CD4-positive, alpha-beta T cell treated with Interleukin-15 for 1 hour (primary cell): ENCODE data around the gene CDC42BPA.
"Not testable (repeated sequence)": the region's sequence is repeated elsewhere in the genome, so short reads cannot be mapped to it uniquely, and the experiment has no call there.

ENCODE experiments used
- DNase-seq: peaks from one replicate; pipeline ENCODE4 v3.0.0-alpha.2; 2020

Gene CDC42BPA

GRCh38 chr1:227058321-227058751, 260.0 kb downstream of the CDC42BPA start:
- no peak for DNase-seq

- DNase-seq = no peak
Observed at GRCh38 chr1:227049253-227049652, 269.0 kb downstream of the CDC42BPA start.

GRCh38 chr1:227043755-227044154, 274.5 kb downstream of the CDC42BPA start:
- no peak for DNase-seq

GRCh38 chr1:227042292-227042691, 276.0 kb downstream of the CDC42BPA start:
- DNase-seq = no peak

GRCh38 chr1:227038401-227038800, 279.9 kb downstream of the CDC42BPA start:
- no peak for DNase-seq

- no peak for DNase-seq
Observed at GRCh38 chr1:227037121-227037520, 281.2 kb downstream of the CDC42BPA start.

GRCh38 chr1:227035316-227035715, 283.0 kb downstream of the CDC42BPA start:
- DNase-seq = no peak

- no peak for DNase-seq
Observed at GRCh38 chr1:227033880-227034279, 284.4 kb downstream of the CDC42BPA start.

- DNase-seq = no peak
Observed at GRCh38 chr1:227032396-227032795, 285.9 kb downstream of the CDC42BPA start.

- no peak for DNase-seq
Observed at GRCh38 chr1:227016990-227017389, 301.3 kb downstream of the CDC42BPA start.

GRCh38 chr1:227010645-227011044, 307.6 kb downstream of the CDC42BPA start:
- DNase-seq = no peak

GRCh38 chr1:227009937-227010336, 308.4 kb downstream of the CDC42BPA start:
- no peak for DNase-seq

GRCh38 chr1:227006226-227006796, 312.0 kb downstream of the CDC42BPA start:
- no peak for DNase-seq

GRCh38 chr1:227004796-227005195, 313.5 kb downstream of the CDC42BPA start:
- no peak for DNase-seq

GRCh38 chr1:227003165-227003564, 315.1 kb downstream of the CDC42BPA start:
- no peak for DNase-seq

- DNase-seq = no peak
Observed at GRCh38 chr1:227002531-227003049, 315.7 kb downstream of the CDC42BPA start.

GRCh38 chr1:226999579-226999978, 318.7 kb downstream of the CDC42BPA start:
- DNase-seq = not testable (repeated sequence)

GRCh38 chr1:226995365-226996332, 322.6 kb downstream of the CDC42BPA start:
- no peak for DNase-seq

GRCh38 chr1:226994586-226995364, 323.5 kb downstream of the CDC42BPA start:
- no peak for DNase-seq

GRCh38 chr1:226993814-226994585, 324.3 kb downstream of the CDC42BPA start:
- no peak for DNase-seq

GRCh38 chr1:226991920-226992319, 326.4 kb downstream of the CDC42BPA start:
- DNase-seq = no peak

GRCh38 chr1:226990133-226990716, 328.1 kb downstream of the CDC42BPA start:
- peak; percentile 35 for DNase-seq
